AG10803 (cell line): ENCODE measurements around the gene CAMSAP1.

ENCODE experiments used
- DNase-seq: peaks from one replicate; pipeline ENCODE4 v3.0.0; 2010; ENCODE audit warnings: low read depth
- H3K4me3 ChIP-seq: 2 replicates; pipeline ENCODE4 v1.5.1; 2011; ENCODE audit warnings: mild to moderate bottlenecking, low read length, control low read depth
- TF ChIP-seq, protein P1 (sequence below): conservative IDR thresholded peaks from 2 replicates; pipeline ENCODE4 v1.5.1; 2011; ENCODE audit warnings: mild to moderate bottlenecking, low read length, control low read depth, inconsistent platforms

CAMSAP1 gene

DNA sequence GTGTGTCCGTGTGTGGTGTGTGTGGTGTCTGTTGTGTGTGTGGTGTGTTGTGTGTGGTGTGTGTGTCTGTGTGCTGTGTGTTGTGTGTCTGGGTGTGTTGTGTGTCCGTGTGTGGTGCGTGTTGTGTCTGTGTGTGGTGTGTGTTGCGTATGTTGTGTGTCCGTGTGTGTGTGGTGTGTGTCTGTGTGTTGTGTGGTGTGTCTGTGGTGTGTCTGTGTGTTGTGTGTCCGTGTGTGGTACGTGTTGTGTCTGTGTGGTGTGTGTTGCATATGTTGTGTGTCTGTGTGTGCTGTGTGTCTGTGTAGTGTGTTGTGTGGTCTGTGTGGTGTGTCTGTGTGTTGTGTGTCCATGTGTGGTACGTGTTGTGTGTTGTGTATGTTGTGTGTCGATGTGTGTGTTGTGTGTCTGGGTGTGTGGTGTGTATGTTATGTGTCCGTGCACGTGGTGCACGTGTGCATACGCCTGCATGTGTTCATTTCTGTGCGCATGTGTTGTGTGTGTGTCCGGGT, 133.1 kb downstream of the CAMSAP1 start:
- TF ChIP-seq, protein P1, sequence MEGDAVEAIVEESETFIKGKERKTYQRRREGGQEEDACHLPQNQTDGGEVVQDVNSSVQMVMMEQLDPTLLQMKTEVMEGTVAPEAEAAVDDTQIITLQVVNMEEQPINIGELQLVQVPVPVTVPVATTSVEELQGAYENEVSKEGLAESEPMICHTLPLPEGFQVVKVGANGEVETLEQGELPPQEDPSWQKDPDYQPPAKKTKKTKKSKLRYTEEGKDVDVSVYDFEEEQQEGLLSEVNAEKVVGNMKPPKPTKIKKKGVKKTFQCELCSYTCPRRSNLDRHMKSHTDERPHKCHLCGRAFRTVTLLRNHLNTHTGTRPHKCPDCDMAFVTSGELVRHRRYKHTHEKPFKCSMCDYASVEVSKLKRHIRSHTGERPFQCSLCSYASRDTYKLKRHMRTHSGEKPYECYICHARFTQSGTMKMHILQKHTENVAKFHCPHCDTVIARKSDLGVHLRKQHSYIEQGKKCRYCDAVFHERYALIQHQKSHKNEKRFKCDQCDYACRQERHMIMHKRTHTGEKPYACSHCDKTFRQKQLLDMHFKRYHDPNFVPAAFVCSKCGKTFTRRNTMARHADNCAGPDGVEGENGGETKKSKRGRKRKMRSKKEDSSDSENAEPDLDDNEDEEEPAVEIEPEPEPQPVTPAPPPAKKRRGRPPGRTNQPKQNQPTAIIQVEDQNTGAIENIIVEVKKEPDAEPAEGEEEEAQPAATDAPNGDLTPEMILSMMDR: no peak
- H3K4me3 ChIP-seq: no peak overlapping the region
- DNase-seq: no peak

DNA sequence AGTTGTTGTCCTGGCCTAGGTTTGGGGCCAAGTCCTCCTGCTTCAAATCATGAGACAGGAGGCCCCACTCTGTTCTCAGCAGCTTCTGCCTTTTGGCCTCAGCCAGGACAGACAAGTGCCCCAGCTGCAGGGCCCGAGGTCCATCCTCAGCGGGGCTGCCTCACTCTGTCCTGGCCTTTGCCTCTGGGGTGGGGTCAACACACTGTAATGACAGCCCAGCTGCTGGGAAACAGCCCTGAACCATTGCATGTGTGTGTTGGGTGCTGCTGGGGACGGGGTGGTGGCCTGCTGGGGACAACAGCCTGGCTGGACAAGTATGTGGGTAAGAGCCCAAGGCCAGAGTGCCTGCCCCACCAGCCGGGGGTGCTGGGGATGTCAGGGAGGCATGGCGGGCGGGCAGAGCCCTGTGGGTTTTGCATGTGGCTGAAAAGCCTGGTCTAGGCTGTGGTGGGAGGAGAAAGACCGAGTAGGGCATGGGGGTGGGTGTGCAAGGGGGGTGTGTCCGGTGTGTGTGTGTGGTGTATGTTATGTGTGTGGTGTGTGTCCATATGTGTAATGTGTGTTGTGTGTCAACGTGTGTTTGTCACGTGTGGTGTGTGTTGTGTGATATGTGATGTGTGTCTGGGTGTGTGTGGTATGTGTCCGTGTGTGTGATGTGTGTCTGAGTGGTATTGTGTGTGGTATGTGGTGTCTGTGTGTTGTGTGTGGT, 133.7 kb downstream of the CAMSAP1 start:
- DNase-seq: no peak
- no peak overlapping the region for H3K4me3 ChIP-seq
- TF ChIP-seq, protein P1: no peak

DNA sequence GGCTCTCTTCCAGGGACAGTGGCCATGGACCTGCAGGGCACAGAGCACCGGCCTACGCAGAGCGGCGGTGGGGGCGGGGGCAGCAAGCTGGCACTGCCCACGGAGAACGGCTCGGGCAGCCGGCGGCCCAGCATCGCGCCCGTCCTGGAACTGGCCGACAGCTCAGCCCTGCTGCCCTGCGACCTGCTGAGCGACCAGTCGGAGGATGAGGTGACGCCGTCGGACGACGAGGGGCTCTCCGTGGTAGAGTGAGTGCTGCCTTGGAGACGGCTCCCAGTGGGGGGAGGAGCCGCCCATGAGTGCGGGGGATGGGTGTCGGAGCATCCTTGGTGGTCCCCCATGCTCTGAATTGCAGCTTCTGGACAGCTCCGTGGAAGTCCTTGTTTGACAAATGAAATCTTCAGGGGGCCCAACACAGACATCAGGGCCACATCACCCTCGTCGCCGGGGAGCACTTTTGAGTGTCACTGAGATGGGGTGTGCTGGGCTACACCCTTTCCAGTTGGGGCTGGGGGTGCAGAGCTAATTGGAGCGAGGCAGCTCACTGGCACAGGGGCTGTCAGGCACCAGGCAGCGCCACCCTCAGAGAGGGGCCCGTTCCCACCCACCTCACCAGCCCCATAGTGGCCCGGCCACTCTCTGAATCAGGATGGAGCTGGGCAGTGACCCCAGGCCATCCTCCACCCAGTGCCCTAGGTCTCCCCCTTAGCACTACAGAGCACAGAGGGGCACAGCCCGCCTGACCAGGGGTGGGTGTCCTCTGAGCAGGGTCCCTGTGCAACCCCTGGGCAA, 134.4 kb downstream of the CAMSAP1 start:
- TF ChIP-seq, protein P1: no peak
- no peak for DNase-seq
- H3K4me3 ChIP-seq: no peak overlapping the region

DNA sequence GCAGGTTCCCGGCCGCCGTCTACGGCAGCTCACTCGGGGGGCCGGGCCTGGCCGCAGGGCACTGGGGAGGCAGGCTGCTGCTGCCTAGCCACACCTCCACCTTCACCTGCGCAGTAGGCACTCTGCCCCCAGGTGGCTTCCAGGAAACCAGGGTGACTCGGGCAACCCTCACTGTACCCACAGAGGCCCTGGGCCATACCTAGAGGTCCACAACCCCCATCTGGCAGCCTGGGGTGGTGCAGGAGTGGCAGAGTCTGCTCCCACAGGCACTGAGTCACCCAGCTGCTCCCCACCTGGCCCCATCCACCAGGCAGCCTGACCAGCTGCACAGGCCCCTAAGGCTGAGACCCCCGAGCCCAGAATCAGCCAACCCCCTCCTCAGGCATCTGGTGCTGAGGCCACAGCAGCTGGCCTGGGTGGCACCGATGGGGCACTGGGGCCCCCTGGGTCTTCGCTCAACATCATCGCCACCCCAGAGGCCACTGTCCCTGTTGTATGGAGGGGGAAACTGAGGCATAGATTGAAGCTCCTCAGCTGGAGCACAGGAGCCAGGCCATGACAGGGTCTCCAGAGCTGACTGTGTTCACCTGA, 135.2 kb downstream of the CAMSAP1 start:
- TF ChIP-seq, protein P1: no peak
- H3K4me3 ChIP-seq: no peak overlapping the region
- DNase-seq: no peak

DNA sequence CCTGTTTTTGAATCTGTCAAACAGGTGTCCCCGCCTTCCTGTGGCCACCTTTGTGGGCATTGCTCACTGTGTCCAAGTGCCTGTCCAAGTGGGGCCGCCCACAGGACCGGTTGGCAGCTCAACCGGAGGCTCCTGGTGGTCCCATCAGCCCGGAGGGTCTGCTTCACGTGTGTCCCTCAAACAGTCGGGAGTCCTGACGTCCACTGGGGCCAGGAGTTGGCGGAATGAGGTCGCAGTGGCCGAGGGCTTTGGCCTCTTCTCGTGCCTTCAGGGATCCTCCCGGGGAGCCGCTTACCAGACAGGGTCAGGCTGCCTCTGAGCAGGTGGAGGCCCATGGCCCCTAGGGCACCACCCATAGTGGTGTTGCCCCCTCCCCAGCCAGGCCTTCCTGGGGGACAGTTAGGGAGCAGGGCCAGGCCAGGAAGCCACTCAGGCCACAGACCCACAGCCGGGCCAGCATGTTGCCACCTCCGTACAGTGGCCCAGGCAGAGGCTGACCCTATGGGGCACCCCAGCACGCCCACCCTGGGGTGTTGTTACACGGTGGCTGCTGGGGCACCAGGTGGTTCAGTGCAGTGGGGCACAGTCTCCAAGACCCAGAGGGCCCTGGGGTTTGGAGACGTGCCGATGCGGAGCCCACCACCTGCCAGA, 135.8 kb downstream of the CAMSAP1 start:
- no peak overlapping the region for H3K4me3 ChIP-seq
- TF ChIP-seq, protein P1: no peak
- no peak for DNase-seq

DNA sequence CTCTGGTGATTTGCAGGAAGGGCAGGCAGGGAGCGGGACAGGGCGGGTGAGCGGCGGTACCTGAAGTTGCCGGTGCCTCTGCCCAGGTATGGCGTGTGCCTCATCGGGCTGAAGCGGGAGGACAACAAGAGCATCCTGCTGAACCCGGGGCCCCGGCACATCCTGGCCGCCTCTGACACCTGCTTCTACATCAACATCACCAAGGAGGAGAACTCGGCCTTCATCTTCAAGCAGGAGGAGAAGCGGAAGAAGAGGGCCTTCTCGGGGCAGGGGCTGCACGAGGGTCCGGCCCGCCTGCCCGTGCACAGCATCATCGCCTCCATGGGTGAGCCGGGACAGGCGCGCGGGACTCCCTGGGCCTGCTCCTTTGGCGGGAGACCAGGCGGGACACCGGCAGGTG, 136.6 kb downstream of the CAMSAP1 start:
- TF ChIP-seq, protein P1: no peak
- no peak overlapping the region for H3K4me3 ChIP-seq
- no peak for DNase-seq
